GM18951 (cell line): ENCODE measurements around the gene COBL.

Experiments used
- POLR2A ChIP-seq: IDR thresholded peaks from 4 replicates; pipeline ENCODE4 v1.6.1; 2011; ENCODE audit warnings: mild to moderate bottlenecking; ENCODE audit not compliant: insufficient read length, insufficient read depth; ENCODE audit errors: extremely low read depth
- in situ Hi-C: fragments of 300-500 bp; cut with MboI; formaldehyde crosslinking; loops from one replicate; pipeline ENCODE4 v1.12.0; 2022; ENCODE audit warnings: low sequenced_read_pairs, mixed read lengths, inconsistent platforms; ENCODE audit not compliant: unreplicated experiment

COBL gene

GRCh38 chr7:51113560-51113959, 203.0 kb downstream of the COBL start:
- in situ Hi-C loops, result no loop called here
- no peak for TF ChIP-seq POLR2A

DNA sequence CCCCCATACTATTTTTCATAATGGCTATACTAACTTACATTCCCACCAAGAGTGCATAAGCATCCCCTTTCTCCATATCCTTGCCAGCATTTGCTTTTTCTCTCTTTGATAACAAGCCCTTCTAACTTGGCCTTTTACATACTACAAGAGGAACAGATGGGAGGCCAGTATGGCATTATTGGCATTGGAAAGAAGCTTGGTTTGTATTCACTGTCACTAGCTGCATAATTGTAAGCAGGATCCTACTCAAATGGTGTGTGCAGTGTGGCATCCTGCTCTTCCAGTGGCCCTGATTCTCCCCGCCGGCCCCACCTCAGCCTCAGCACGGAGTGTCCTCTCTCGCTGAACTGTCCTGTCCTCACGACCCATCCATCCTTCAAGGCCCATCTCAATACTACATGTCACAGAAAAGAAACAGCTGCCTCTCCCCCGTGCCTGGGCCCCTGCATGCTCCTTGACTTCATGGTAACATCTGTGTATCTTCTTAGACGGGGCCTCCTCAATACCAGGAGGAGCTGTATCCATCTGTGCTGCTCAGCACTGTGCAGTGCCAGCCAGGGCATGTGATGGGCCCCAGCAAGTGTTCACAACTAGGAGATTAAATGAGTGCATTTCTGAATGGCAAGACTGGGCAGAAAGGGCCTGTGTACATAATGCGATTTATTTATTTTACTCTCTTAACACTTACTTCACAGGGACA, 205.2 kb downstream of the COBL start:
- TF ChIP-seq POLR2A, result no peak
- in situ Hi-C loops, result no loop called here

DNA sequence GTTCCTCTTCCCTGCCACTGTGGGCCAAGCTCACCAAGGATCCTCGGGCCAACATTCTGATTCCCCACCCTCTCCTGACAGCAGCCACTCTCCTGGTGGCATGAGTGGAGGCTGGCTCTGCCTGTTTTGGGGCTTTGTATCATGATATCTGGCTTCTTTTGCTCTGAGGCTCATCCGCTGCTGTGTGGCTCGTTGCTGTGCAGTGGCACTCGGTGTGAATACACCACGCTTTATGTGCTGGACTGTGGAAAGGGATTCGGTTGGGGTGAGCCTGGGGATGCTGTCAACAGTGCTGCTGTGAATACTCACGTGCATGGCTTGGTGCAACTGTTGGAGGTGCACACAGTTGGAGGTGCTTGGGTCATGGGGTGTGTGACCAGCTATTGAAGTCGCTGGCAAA, 208.5 kb downstream of the COBL start:
- in situ Hi-C loops, result no loop called here
- no peak for TF ChIP-seq POLR2A

DNA sequence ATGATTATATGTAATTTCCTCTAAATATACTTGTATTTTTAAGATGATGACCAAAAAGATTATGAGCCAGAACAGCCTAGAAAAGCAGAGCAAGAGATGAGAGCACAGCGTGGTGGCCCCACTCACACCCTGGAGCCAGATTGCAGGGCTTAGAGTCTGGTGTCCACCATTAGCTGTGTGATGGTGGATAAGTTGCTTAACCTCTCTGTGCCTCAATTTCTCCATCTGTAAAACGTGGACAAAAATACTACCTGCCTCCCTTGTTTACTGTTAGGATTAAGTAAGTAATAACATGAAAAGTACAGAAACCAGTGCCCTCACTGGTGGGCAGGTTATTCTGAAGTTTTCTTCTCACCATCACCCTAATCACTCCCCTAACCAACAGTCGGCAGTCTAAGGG, 212.3 kb downstream of the COBL start:
- TF ChIP-seq POLR2A, result no peak
- in situ Hi-C loops, result no loop called here

GRCh38 chr7:51103718-51104117, 212.9 kb downstream of the COBL start:
- in situ Hi-C loops, result no loop called here
- TF ChIP-seq POLR2A, result no peak

DNA sequence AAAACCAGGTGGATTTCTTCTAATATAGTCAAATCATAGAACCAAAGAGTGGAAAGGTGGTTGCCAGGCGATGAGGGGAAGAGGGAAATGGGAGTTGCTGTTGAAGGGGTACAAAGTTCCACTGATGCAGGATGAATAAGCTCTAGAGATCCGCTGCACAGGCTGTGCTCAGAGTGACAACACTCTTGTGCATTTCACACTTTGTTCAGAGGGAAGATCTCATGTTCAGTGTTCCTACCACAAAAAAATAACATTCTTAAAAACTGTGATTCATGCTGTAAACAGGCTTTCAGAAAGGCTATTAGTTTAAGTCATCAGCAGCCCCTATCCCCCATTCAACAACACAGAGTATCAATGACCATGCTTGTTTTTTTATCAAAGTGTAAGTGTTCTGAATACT, 213.8 kb downstream of the COBL start:
- TF ChIP-seq POLR2A, result no peak
- in situ Hi-C loops, result no loop called here

DNA sequence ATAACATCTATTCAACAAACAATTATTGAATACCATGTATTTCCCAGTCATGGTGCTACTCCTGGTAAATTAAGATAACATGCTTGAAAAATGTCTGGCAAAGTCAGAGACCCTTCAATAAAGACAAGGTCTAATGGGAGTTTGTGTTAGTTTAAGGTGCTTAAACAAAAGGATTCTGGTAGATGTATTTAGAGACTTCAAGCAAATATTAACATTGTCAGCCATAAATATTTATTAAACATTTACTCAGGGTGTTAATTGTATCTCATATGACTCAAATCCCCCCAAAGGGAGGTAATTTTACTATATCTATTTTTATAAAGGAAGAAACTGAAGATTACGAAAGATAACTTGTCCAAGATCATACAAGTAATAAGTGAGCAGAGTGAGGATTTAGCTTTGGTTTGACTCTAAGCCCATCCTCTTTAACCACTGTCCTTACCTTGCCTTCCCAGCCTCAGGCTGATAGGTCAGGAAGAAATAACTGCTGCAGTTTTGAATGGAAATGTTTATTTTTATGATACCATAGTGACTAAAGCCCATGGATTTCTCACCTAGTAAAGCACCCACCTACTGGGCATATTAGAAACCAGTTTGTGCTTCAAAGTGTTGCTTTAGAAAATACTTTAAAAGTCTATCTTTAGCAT, 215.4 kb downstream of the COBL start:
- no peak for TF ChIP-seq POLR2A

GRCh38 chr7:51090411-51090810, 226.2 kb downstream of the COBL start:
- in situ Hi-C loops, result no loop called here

More for the DNA sequence above, 215.4 kb downstream of the COBL start:
- in situ Hi-C loops, result no loop called here

DNA sequence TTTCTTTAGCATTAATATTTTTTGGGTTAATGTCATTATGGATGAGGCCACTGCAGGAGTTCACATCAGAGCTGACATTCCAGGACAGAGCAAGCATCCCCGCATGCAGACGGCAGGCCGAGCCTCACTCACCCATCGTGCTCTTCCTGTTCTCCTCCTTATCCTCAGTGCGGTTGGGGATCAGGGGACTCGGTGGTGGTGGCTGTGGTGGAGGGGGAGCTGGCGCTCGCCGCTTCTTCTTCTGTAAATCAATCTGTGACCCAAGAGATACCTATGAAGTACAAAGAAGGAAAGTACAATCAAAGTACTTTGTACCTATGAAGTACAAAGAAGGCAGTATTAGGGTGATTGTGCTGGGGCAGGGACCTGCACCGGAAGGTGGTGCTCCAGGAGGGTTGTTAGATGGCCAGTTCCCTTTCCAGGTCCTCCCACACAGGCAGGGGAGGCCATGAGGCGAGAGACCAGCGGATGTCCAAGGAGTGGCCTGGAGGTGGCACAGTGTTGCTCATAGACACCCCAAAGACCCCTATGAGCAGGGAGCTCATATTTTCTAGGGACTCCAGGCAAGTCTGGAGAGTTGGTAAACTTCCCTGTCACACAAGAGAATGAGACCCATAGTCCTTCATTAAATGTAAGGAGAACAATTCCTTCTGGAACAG, 231.4 kb downstream of the COBL start:
- in situ Hi-C loops, result no loop called here

More at GRCh38 chr7:51090411-51090810, 226.2 kb downstream of the COBL start:
- no peak for TF ChIP-seq POLR2A

GRCh38 chr7:51084121-51084520, 232.5 kb downstream of the COBL start:
- TF ChIP-seq POLR2A, result no peak
- in situ Hi-C loops, result no loop called here

More for the DNA sequence above, 231.4 kb downstream of the COBL start:
- TF ChIP-seq POLR2A, result no peak

- in situ Hi-C loops, result no loop called here
- TF ChIP-seq POLR2A, result no peak
These were observed 233.6 kb downstream of the COBL start for GRCh38 chr7:51082940-51083533.

- no peak for TF ChIP-seq POLR2A
- in situ Hi-C loops, result no loop called here
These were observed 234.3 kb downstream of the COBL start for GRCh38 chr7:51082096-51082840.

GRCh38 chr7:51081270-51081890, 235.2 kb downstream of the COBL start:
- no peak for TF ChIP-seq POLR2A
- in situ Hi-C loops, result no loop called here
